Measurements from ENCODE around the gene TPCN2. TPM values are rescaled to one million over a fixed set of nuclear protein-coding genes. Genes with fewer than 3 reads are reported as not detected.
A peak's percentile ranks its signal among the peaks of the same experiment; 100 is the strongest.

Gene TPCN2
- total RNA-seq, 3 donors from 2014 or later: 19.5 to 37.4 (median 20.7) TPM

GRCh38 chr11:69012092-69013008 is 36.4 kb upstream of the TPCN2 start:
- no peak for TF ChIP-seq CTCF (IDR thresholded peaks at IDR 0.05)
- no peaks in the 10 kb centered on the region for H3K36me3 ChIP-seq (ENCODE audit: low read depth)
- DNase-seq (no peak), ATAC-seq (no peak)
- intact Hi-C loops (cut with DNase I, micrococcal nuclease): no loop called here
- H3K4me3 ChIP-seq: peak overlapping the region; percentile 19
- H3K4me1 ChIP-seq (ENCODE audit: low read depth): peaks cover 19% of the 10 kb centered on the region
- no peaks in the 10 kb centered on the region for H3K9me3 ChIP-seq

GRCh38 chr11:69013009-69013951 is 35.5 kb upstream of the TPCN2 start, which contains the start of gene MRGPRF:
Gene MRGPRF (minus strand): TSS chr11:69013246. CDS start chr11:69009901, 3,345 bp downstream.
- intact Hi-C loops (cut with DNase I, micrococcal nuclease): no loop called here

GRCh38 chr11:69014084-69014851 is 34.5 kb upstream of the TPCN2 start:
- intact Hi-C loops (cut with DNase I, micrococcal nuclease): no loop called here
- peak; percentile 35 for ATAC-seq
- Histone ChIP-seq H3K9me3 (no peaks in the 10 kb centered on the region), H3K4me1 (ENCODE audit: low read depth) (peaks cover 10% of the 10 kb centered on the region), H3K36me3 (ENCODE audit: low read depth) (no peaks in the 10 kb centered on the region), H3K4me3 (no peak overlapping the region)
- TF ChIP-seq CTCF (IDR thresholded peaks at IDR 0.05): no peak
- peak; percentile 57 to 72 (median 70) for DNase-seq

More at GRCh38 chr11:69013009-69013951, 35.5 kb upstream of the TPCN2 start, which contains the start of gene MRGPRF:
- TF ChIP-seq CTCF (IDR thresholded peaks at IDR 0.05): no peak
- H3K36me3 ChIP-seq (ENCODE audit: low read depth): no peaks in the 10 kb centered on the region
- H3K4me3 ChIP-seq: peak within 1 kb of the TSS; percentile 19
- ATAC-seq (peak; percentile 40), DNase-seq (peak; percentile 75 to 88 (median 80))
- peaks cover 19% of the 10 kb centered on the region for H3K4me1 ChIP-seq (ENCODE audit: low read depth)
- no peaks in the 10 kb centered on the region for H3K9me3 ChIP-seq

GRCh38 chr11:69014898-69015549 is 33.7 kb upstream of the TPCN2 start:
- no peak for DNase-seq
- Histone ChIP-seq H3K36me3 (ENCODE audit: low read depth) (no peaks in the 10 kb centered on the region), H3K4me3 (no peak overlapping the region), H3K9me3 (no peaks in the 10 kb centered on the region), H3K4me1 (ENCODE audit: low read depth) (peaks cover 8% of the 10 kb centered on the region)
- no peak for TF ChIP-seq CTCF (IDR thresholded peaks at IDR 0.05)
- intact Hi-C loops (cut with DNase I, micrococcal nuclease): no loop called here
- ATAC-seq: no peak

Measured in mucosa of descending colon (tissue), 3 donors.